OCI-LY1 (cell line): ENCODE data around the gene CNTNAP2.

Experiments
- H2AFZ ChIP-seq: fragments of 200-600 bp; sonication (generic), shearing (Covaris generic); 2 replicates; pipeline ENCODE4 v1.6.0; 2014; ENCODE audit warnings: antibody characterized with exemption, mild to moderate bottlenecking, low read length
- H3F3A ChIP-seq: fragments of 200-600 bp; sonication (generic), shearing (Covaris generic); 2 replicates; pipeline ENCODE4 v1.6.0; 2014; ENCODE audit warnings: mild to moderate bottlenecking, antibody characterized with exemption, low read length, moderate library complexity; ENCODE audit not compliant: insufficient read depth
- H3K27ac ChIP-seq: fragments of 200-600 bp; sonication (generic); 2 replicates; pipeline ENCODE4 v1.5.1; 2014; ENCODE audit warnings: low read length, mixed run types, mild to moderate bottlenecking, low read depth; ENCODE audit not compliant: poor library complexity, severe bottlenecking
- H3K27me3 ChIP-seq: fragments of 200-600 bp; sonication (generic); 2 replicates; pipeline ENCODE4 v1.6.0; 2014; ENCODE audit warnings: antibody characterized with exemption, mild to moderate bottlenecking, low read length, moderate library complexity; ENCODE audit not compliant: insufficient read depth
- H3K36me3 ChIP-seq: fragments of 200-600 bp; sonication (generic); 2 replicates; pipeline ENCODE4 v1.6.1; 2014; ENCODE audit warnings: mild to moderate bottlenecking, antibody characterized with exemption, low read length, moderate library complexity, mixed read lengths; ENCODE audit not compliant: insufficient read depth
- H3K4me1 ChIP-seq: fragments of 200-600 bp; sonication (generic); 2 replicates; pipeline ENCODE4 v1.5.1; 2014; ENCODE audit warnings: mild to moderate bottlenecking, low read length, moderate library complexity; ENCODE audit not compliant: insufficient read depth, severe bottlenecking
- H3K4me2 ChIP-seq: fragments of 200-600 bp; sonication (generic), shearing (Covaris generic); 2 replicates; pipeline ENCODE4 v1.6.1; 2014; ENCODE audit warnings: low read length
- H3K4me3 ChIP-seq: fragments of 200-600 bp; sonication (generic); 2 replicates; pipeline ENCODE4 v1.5.1; 2014; ENCODE audit warnings: low read length, low read depth, mild to moderate bottlenecking, mixed read lengths; ENCODE audit not compliant: poor library complexity, severe bottlenecking
- H3K79me2 ChIP-seq: fragments of 200-600 bp; shearing (Covaris generic); 2 replicates; pipeline ENCODE4 v1.6.1; 2016; ENCODE audit warnings: mixed run types, low read length, mixed read lengths; ENCODE audit not compliant: insufficient read depth
- H3K9ac ChIP-seq: fragments of 200-600 bp; sonication (generic), shearing (Covaris generic); 2 replicates; pipeline ENCODE4 v1.6.1; 2014; ENCODE audit warnings: mild to moderate bottlenecking, low read length, mixed read lengths
- H3K9me2 ChIP-seq: fragments of 200-600 bp; sonication (generic), shearing (Covaris generic); 2 replicates; pipeline ENCODE4 v1.6.1; 2014; ENCODE audit warnings: low read depth, mild to moderate bottlenecking, low read length, mixed read lengths
- H3K9me3 ChIP-seq: fragments of 200-600 bp; shearing (Covaris generic); 2 replicates; pipeline ENCODE4 v1.6.1; 2014; ENCODE audit warnings: low read length, mixed read lengths
- H4K20me1 ChIP-seq: fragments of 200-600 bp; sonication (generic), shearing (Covaris generic); 2 replicates; pipeline ENCODE4 v1.6.0; 2016; ENCODE audit warnings: mild to moderate bottlenecking, low read length; ENCODE audit not compliant: insufficient read depth
- EZH2 ChIP-seq: fragments of 200-600 bp; sonication (generic), shearing (Covaris generic); IDR thresholded peaks from 2 replicates; pipeline ENCODE4 v1.8.0; 2017; ENCODE audit warnings: borderline replicate concordance, mixed run types, mild to moderate bottlenecking, antibody characterized with exemption, low read length, moderate library complexity, mixed read lengths
- TF ChIP-seq, protein P1 (sequence below): fragments of 200-600 bp; sonication (generic), shearing (Covaris generic); IDR thresholded peaks from 2 replicates; pipeline ENCODE4 v1.5.1; 2017; ENCODE audit warnings: mild to moderate bottlenecking, antibody characterized with exemption, low read length, moderate library complexity, mixed read lengths

Gene CNTNAP2

DNA sequence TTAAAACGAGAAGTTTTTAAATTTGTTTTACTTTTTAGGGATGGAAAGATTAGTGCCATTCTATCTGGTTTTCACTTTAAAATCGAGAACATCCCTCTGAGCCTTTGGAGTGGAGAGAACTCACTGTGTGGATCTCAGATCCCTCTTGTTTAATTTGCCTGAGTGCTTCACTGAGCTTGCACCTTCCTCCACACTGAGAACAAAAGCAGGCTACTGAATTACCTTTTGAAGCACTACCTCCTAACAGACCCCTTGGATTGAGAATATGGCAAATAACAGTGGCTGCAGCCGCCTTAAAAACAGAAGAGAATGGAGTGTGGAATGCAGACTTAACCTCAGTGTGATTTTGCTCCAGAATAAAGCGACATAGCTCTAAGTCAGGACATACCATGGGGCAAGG, 204.7 kb downstream of the CNTNAP2 start:
- peak overlapping the region; percentile 32 for H3K4me3 ChIP-seq
- no peaks in the 10 kb centered on the region for H4K20me1 ChIP-seq
- H3K4me2 ChIP-seq, result peak overlapping the region; percentile 60
- no peaks in the 10 kb centered on the region for H3K9me2 ChIP-seq
- H3K9ac ChIP-seq, result peak overlapping the region; percentile 5; the same call in 1 of the 2 replicates
- TF ChIP-seq EZH2, result no peak
- TF ChIP-seq, protein P1, sequence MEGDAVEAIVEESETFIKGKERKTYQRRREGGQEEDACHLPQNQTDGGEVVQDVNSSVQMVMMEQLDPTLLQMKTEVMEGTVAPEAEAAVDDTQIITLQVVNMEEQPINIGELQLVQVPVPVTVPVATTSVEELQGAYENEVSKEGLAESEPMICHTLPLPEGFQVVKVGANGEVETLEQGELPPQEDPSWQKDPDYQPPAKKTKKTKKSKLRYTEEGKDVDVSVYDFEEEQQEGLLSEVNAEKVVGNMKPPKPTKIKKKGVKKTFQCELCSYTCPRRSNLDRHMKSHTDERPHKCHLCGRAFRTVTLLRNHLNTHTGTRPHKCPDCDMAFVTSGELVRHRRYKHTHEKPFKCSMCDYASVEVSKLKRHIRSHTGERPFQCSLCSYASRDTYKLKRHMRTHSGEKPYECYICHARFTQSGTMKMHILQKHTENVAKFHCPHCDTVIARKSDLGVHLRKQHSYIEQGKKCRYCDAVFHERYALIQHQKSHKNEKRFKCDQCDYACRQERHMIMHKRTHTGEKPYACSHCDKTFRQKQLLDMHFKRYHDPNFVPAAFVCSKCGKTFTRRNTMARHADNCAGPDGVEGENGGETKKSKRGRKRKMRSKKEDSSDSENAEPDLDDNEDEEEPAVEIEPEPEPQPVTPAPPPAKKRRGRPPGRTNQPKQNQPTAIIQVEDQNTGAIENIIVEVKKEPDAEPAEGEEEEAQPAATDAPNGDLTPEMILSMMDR, result no peak
- H3K36me3 ChIP-seq, result no peaks in the 10 kb centered on the region
- peak overlapping the region; percentile 51 for H3K27ac ChIP-seq
- H3K9me3 ChIP-seq, result no peaks in the 10 kb centered on the region
- H3F3A ChIP-seq, result no peaks in the 10 kb centered on the region
- H3K4me1 ChIP-seq, result peaks cover 70% of the 10 kb centered on the region
- H2AFZ ChIP-seq, result peak overlapping the region; percentile 33
- H3K79me2 ChIP-seq, result no peaks in the 10 kb centered on the region
- no peaks in the 10 kb centered on the region for H3K27me3 ChIP-seq

DNA sequence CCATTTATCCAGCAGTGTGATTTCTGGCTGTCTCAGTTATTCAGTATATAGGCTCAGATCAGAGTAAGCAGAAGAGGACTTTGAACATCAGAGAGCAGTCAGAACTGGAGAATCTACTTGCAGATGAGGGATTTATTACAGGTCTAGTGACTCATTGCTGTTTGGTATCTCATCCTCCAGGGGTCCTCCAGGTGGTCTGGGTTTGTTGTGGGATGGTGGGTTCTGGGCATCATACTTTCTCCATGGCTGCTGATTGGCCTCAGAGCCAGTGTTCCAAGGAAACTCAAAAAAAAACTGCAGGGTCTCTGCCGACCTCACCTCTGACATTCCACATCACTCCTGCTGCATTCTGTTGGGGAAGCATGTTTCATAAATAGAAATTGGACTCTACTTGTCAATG, 214.8 kb downstream of the CNTNAP2 start:
- TF ChIP-seq, protein P1, result peak; percentile 29; the same call in 1 of the 2 replicates
- TF ChIP-seq EZH2, result no peak
- Histone ChIP-seq H3K79me2 (no peaks in the 10 kb centered on the region), H3K9me3 (peaks cover 12% of the 10 kb centered on the region; the same call in 1 of the 2 replicates), H3K4me3 (no peak overlapping the region), H3F3A (0 out of 2 replicates have a peak, but pooled peaks cover 8% of the 10 kb centered on the region), H4K20me1 (no peaks in the 10 kb centered on the region), H2AFZ (no peak overlapping the region), H3K36me3 (peaks cover 10% of the 10 kb centered on the region), H3K9me2 (no peaks in the 10 kb centered on the region), H3K4me2 (no peak overlapping the region), H3K27ac (no peak overlapping the region), H3K9ac (no peak overlapping the region), H3K27me3 (no peaks in the 10 kb centered on the region), H3K4me1 (peaks cover 27% of the 10 kb centered on the region)

DNA sequence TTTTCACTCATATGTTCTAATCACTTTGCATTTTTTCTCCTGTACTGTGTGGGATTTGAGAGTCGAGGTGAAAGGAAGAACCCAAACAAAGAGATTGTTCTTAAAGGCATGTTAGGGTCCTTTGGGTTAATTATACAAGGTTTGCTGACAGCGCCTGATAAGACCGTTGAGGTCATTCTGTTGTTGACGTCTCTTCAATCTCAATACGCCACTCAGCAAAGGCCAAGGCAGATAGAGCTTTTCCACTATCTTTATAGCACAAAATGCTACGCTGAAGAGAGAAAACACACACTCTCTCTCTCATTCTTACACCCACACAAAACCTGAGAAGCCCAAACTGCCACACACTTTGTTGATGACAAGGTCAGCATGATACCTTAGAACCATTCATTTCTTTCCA, 228.7 kb downstream of the CNTNAP2 start:
- peaks cover 3% of the 10 kb centered on the region; the same call in 1 of the 2 replicates for H3K9me3 ChIP-seq
- peak overlapping the region; percentile 70 for H3K9ac ChIP-seq
- H3K36me3 ChIP-seq, result peaks cover 5% of the 10 kb centered on the region; the same call in 1 of the 2 replicates
- H3K4me2 ChIP-seq, result peak overlapping the region; percentile 64
- no peaks in the 10 kb centered on the region for H3K9me2 ChIP-seq
- H3K79me2 ChIP-seq, result no peaks in the 10 kb centered on the region
- peak overlapping the region; percentile 38; the same call in 1 of the 2 replicates for H2AFZ ChIP-seq
- no peaks in the 10 kb centered on the region for H4K20me1 ChIP-seq
- H3K4me1 ChIP-seq, result peaks cover 75% of the 10 kb centered on the region
- peak overlapping the region; percentile 57 for H3K4me3 ChIP-seq
- TF ChIP-seq, protein P1, result no peak
- no peak for TF ChIP-seq EZH2
- no peaks in the 10 kb centered on the region for H3F3A ChIP-seq
- H3K27me3 ChIP-seq, result no peaks in the 10 kb centered on the region
- peak overlapping the region; percentile 90 for H3K27ac ChIP-seq
